Stimulated activated CD8-positive, alpha-beta memory T cell treated with anti-CD3 and anti-CD28 coated beads, Interleukin-7, amount 100 ng/mL, for 48 hours (primary cell): Measurements from ENCODE around the gene ANXA2R.
"Not testable (repeated sequence)": the region's sequence is repeated elsewhere in the genome, so short reads cannot be mapped to it uniquely, and the experiment has no call there.

ENCODE experiments used
- DNase-seq, 2 donors: peaks; one replicate each; pipeline ENCODE4 v3.0.0-alpha.2; 2020; ENCODE audit warnings: low read depth in 1 of 2; ENCODE audit errors: extremely low read depth in 1 of 2

ANXA2R gene

DNA sequence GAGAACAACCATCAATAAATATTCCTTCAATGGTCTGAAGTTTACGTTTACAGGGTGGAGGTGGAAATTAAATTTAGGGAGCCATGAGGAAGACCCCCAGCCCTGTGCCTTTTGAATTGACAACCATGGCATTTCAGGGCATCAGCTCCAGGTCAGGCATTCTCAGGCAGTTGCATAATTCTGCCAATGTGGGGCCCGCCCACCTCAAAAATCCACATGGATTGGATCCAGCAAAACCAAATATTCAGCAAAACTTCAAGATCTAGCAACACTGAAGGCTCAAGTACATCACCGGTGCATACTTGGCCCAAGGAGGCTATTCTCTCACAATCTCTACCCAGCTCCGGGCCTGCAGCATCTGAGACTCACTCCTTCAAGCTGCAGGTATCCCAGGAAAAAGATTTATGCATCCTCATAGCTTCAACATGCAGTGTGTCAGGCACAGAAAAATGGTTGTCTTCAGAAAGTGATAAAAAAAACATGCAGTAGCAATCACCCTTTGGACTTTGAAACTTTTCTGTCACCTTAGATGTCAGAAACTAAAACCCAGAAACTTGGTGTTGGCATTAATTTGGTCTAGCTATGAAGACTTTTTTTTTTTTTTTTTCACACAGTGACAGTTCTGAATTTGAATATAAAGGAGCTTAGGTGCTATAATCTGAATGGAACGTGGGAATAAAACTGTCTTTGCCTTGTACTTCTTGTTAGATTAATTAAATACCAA, 21.4 kb upstream of the ANXA2R start:
- DNase-seq, result no peak

GRCh38 chr5:43060020-43060419, 19.9 kb upstream of the ANXA2R start:
- not testable (repeated sequence) for DNase-seq

GRCh38 chr5:43055098-43055497, 15.0 kb upstream of the ANXA2R start:
- not testable (repeated sequence) for DNase-seq

GRCh38 chr5:43051684-43052083, 11.6 kb upstream of the ANXA2R start:
- DNase-seq, result no peak

GRCh38 chr5:43050384-43050783, 10.3 kb upstream of the ANXA2R start:
- DNase-seq, result no peak

GRCh38 chr5:43049236-43049635, 9.1 kb upstream of the ANXA2R start:
- DNase-seq, result no peak

DNA sequence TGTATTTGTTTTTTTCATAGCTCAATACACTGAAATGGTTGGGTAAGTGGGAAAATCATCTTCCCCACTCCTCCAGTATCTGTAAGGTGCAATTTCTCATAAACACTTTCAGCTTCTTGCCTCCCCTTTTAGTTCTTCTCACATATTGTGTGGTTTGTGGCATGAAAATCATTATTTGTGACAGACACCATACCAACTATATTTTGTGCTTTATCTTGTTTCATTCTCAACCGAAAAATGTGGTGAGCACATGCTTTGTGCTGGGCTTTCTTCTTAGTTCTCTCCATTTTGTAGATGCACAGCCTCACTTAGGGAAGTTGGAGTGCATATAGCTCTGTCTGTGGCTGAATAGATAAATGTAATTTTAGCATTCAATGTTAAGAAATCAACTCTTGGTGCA, 6.4 kb upstream of the ANXA2R start:
- no peak for DNase-seq

- DNase-seq, result no peak
Observed at GRCh38 chr5:43045236-43045635, 5.1 kb upstream of the ANXA2R start.

GRCh38 chr5:43044181-43044914, 4.2 kb upstream of the ANXA2R start:
- no peak for DNase-seq

GRCh38 chr5:43043400-43043756, 3.3 kb upstream of the ANXA2R start:
- no peak for DNase-seq

- DNase-seq, result no peak
Observed at GRCh38 chr5:43042626-43043399, 2.7 kb upstream of the ANXA2R start.

DNA sequence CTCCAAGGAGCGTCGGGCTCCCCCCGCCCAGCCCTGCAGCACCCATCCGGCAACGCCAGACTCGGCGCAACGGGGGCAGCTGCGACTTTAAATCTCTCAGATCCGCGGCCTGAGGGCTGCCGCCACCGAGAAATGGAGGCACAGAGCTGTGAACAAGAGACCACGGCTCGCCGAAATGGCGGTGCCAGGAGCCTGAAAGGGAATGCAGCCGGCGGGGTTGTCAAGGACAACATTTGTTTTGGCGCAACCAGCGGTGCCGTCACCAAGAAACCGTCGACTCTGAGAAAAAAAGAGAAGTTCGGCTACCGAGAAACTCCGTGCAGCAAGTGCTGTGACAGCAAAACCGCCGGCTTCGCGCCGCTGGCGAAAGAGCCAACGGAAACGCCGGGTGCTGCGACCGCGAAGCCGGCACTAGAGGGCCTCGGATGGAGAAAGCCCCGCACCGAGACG, 2.1 kb upstream of the ANXA2R start:
- DNase-seq, result peak in 1 of 2 donors; percentile 73

GRCh38 chr5:43041669-43042175, 1.6 kb upstream of the ANXA2R start:
- no peak for DNase-seq

- DNase-seq, result no peak
Observed at GRCh38 chr5:43041110-43041668, 1.1 kb upstream of the ANXA2R start.

- DNase-seq, result peak in 1 of 2 donors; percentile 40
Observed at GRCh38 chr5:43039471-43040286, 440 bp downstream of the ANXA2R start.

DNA sequence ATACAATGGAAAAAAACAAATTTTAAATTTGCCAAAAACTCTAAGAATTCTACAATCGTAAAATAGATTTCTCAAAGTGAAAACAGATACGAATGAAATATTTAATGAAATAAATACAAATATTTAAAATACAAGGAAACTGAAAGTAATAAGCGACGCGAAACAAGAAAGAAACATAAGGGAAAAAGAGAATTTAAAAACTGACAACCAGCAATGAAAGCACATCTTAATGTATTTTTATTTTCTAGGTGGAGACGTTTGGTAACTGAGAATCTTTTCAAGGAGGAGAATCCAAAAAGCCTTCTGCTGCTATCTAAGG, 1.0 kb downstream of the ANXA2R start:
- no peak for DNase-seq

DNA sequence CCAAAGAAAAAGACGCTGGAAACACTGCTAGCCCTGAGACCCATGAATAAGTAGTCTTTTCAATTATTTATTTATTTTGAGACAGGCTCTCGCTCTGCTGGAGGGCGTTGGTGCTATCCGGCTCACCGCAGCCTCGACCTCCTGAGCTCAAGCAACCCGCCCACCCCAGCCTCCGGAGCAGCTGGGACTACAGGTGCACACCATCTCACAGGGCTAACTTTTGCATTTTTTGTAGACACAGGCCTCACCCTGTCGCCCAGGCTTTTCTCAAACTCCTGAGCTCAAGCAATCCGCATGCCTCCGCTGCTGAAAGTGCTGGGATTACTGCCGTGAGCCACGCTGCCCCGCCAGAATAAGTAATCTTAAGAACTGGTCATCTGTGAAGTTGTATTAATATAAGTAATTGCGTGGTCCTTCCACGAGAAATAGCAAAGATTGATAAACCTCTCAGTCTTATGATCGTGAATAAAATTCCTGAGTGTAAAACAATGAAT, 1.6 kb downstream of the ANXA2R start:
- no peak for DNase-seq

GRCh38 chr5:43037636-43038495, 2.3 kb downstream of the ANXA2R start:
- DNase-seq, result no peak
